Measurements from ENCODE around the gene CAPN7. TPM values are rescaled to one million over a fixed set of nuclear protein-coding genes. Genes with fewer than 3 reads are reported as not detected.

CAPN7 gene
- total RNA-seq, 1 experiment from 2014 or later = 25.2 TPM

GRCh38 chr3:15279205-15279604 lies 73.2 kb downstream of the CAPN7 start:
- Mint-ChIP-seq H3K4me3 (no peak overlapping the region), H3K4me1 (peaks cover 20 to 39% of the 10 kb centered on the region in 2 experiments), H3K9me3 (no peaks in the 10 kb centered on the region), H3K36me3 (ENCODE audit: insufficient read depth in 1 of 3, low read depth in 3 of 3) (no peaks in the 10 kb centered on the region), H3K27me3 (ENCODE audit: low read depth) (no peaks in the 10 kb centered on the region), H3K27ac (0 out of 7 replicates have a peak overlapping the region, but pooled peaks of 1 of the 3 experiments have one; percentile 4)
- Histone ChIP-seq H3K27me3 (ENCODE audit: insufficient read depth, low read length) (no peaks in the 10 kb centered on the region), H3K27ac (ENCODE audit: insufficient read length, low read depth, low read length) (no peak overlapping the region), H3K79me1 (ENCODE audit: insufficient read depth, low read depth, low read length, poor library complexity, severe bottlenecking) (no peaks in the 10 kb centered on the region), H3K9ac (ENCODE audit: extremely low read depth, insufficient read length, low read length) (no peak overlapping the region), H2BK120ac (ENCODE audit: low read depth, low read length, poor library complexity, severe bottlenecking) (no peak overlapping the region), H4K20me1 (ENCODE audit: control insufficient read depth, insufficient read depth, insufficient read length) (no peaks in the 10 kb centered on the region), H3K4me2 (ENCODE audit: insufficient read depth, insufficient read length, low read length) (no peak overlapping the region), H3K23me2 (ENCODE audit: insufficient read length, low read depth, low read length, poor library complexity, severe bottlenecking) (no peaks in the 10 kb centered on the region), H3K23ac (ENCODE audit: insufficient read length, low read depth, low read length) (no peak overlapping the region), H3K4me1 (ENCODE audit: insufficient read depth, low read length) (no peaks in the 10 kb centered on the region), H4K91ac (ENCODE audit: insufficient read length, low read depth, low read length) (no peak overlapping the region), H3K79me2 (ENCODE audit: insufficient read depth, low read length) (no peaks in the 10 kb centered on the region), H3T11ph (ENCODE audit: low read length) (no peak overlapping the region), H3K9me3 (ENCODE audit: control insufficient read depth, low read depth, low read length) (no peaks in the 10 kb centered on the region), H2BK12ac (ENCODE audit: insufficient read length, low read depth, low read length) (no peak overlapping the region), H3K4ac (ENCODE audit: low read depth, low read length) (no peak overlapping the region), H3K56ac (ENCODE audit: insufficient read length, low read depth, low read length) (no peak overlapping the region), H2BK15ac (ENCODE audit: low read depth, low read length) (no peak overlapping the region), H3K18ac (ENCODE audit: insufficient read length, low read depth, low read length) (no peak overlapping the region), H2BK5ac (ENCODE audit: insufficient read length, low read length) (no peak overlapping the region), H4K8ac (replicated peaks; ENCODE audit: insufficient read length, low read depth, low read length) (no peak overlapping the region), H4K5ac (ENCODE audit: insufficient read length, low read depth, low read length) (no peak overlapping the region), H3K14ac (ENCODE audit: insufficient read depth, low read length) (no peak overlapping the region), H2BK20ac (ENCODE audit: low read depth, low read length, poor library complexity, severe bottlenecking) (no peak overlapping the region), H2AK5ac (ENCODE audit: insufficient read length, low read length) (no peak overlapping the region), H2AFZ (ENCODE audit: low read length) (no peak overlapping the region)
- DNase-seq = no peak
- no CpG with 5 or more reads among the region's 4 CpGs for WGBS (ENCODE audit: extremely low coverage, insufficient read length, low lambda C conversion rate)
- TF ChIP-seq CTCF (conservative IDR thresholded peaks at IDR 0.05) = no peak
